ENCODE measurements around the gene GRIP2. TPM values are rescaled to one million over a fixed set of nuclear protein-coding genes. Genes with fewer than 3 reads are reported as not detected.

GRIP2 gene
- total RNA-seq, 1 donor from 2014 or later, result not detected

- DNase-seq (ENCODE audit: low read depth in 2 of 2), result no peak
Observed at GRCh38 chr3:14485981-14486380, 54.2 kb downstream of the GRIP2 start.

- no peak for DNase-seq (ENCODE audit: low read depth in 2 of 2)
Observed at GRCh38 chr3:14484741-14485140, 55.4 kb downstream of the GRIP2 start.

- DNase-seq (ENCODE audit: low read depth in 2 of 2), result no peak
Observed at GRCh38 chr3:14483286-14483685, 56.9 kb downstream of the GRIP2 start.

- DNase-seq (ENCODE audit: low read depth in 2 of 2), result peak; percentile 26 to 55
Observed at GRCh38 chr3:14482271-14482721, 57.8 kb downstream of the GRIP2 start.

GRCh38 chr3:14481646-14482036 lies 58.5 kb downstream of the GRIP2 start:
- DNase-seq (ENCODE audit: low read depth in 2 of 2), result no peak

- DNase-seq (ENCODE audit: low read depth in 2 of 2), result no peak
Observed at GRCh38 chr3:14481018-14481645, 59.0 kb downstream of the GRIP2 start.

- peak in 1 of 2 donors; percentile 82 for DNase-seq (ENCODE audit: low read depth in 2 of 2)
Observed at GRCh38 chr3:14480207-14481017, 59.7 kb downstream of the GRIP2 start.

GRCh38 chr3:14479591-14479990 lies 60.6 kb downstream of the GRIP2 start:
- DNase-seq (ENCODE audit: low read depth in 2 of 2), result no peak

GRCh38 chr3:14478956-14479550 lies 61.1 kb downstream of the GRIP2 start:
- DNase-seq (ENCODE audit: low read depth in 2 of 2), result no peak

- DNase-seq (ENCODE audit: low read depth in 2 of 2), result no peak
Observed at GRCh38 chr3:14477311-14477935, 62.7 kb downstream of the GRIP2 start.

- DNase-seq (ENCODE audit: low read depth in 2 of 2), result no peak
Observed at GRCh38 chr3:14476583-14477265, 63.4 kb downstream of the GRIP2 start.

- no peak for DNase-seq (ENCODE audit: low read depth in 2 of 2)
Observed at GRCh38 chr3:14475621-14476020, 64.5 kb downstream of the GRIP2 start.

GRCh38 chr3:14474363-14475081 lies 65.6 kb downstream of the GRIP2 start:
- DNase-seq (ENCODE audit: low read depth in 2 of 2), result no peak

GRCh38 chr3:14473411-14473891 lies 66.7 kb downstream of the GRIP2 start:
- DNase-seq (ENCODE audit: low read depth in 2 of 2), result no peak

- DNase-seq (ENCODE audit: low read depth in 2 of 2), result peak; percentile 52 to 85
Observed at GRCh38 chr3:14472471-14473351, 67.4 kb downstream of the GRIP2 start.

- DNase-seq (ENCODE audit: low read depth in 2 of 2), result no peak
Observed at GRCh38 chr3:14471690-14472089, 68.5 kb downstream of the GRIP2 start.

- no peak for DNase-seq (ENCODE audit: low read depth in 2 of 2)
Observed at GRCh38 chr3:14471016-14471415, 69.1 kb downstream of the GRIP2 start.

- DNase-seq (ENCODE audit: low read depth in 2 of 2), result no peak
Observed at GRCh38 chr3:14470461-14470860, 69.7 kb downstream of the GRIP2 start.

GRCh38 chr3:14468621-14468981 lies 71.5 kb downstream of the GRIP2 start:
- no peak for DNase-seq (ENCODE audit: low read depth in 2 of 2)
